HepG2 (cell line): ENCODE results near the gene ADGRV1. TPM values are rescaled to one million over a fixed set of nuclear protein-coding genes. Genes with fewer than 3 reads are reported as not detected.

Experiments
- ATAC-seq: fragments of 200-7000 bp; cut with Tn5 transposase; 3 replicates; pipeline ENCODE4 v1.9.1; 2020; ENCODE audit warnings: mild to moderate bottlenecking, moderate library complexity
- BruUV-seq: library from RNA; stranded (reverse); fragments of 400-500 nt; replicated peaks from 2 replicates; lab custom pipeline; 2021; lab: Mats Ljungman, UMichigan
- CTCF ChIA-PET: fragments of 300-600 bp; formaldehyde crosslinking; extraction: SDS; loops from one replicate; lab custom pipeline; 2021; ENCODE audit warnings: low total read pairs, inconsistent platforms, low intra/inter-chr PET ratio; lab: Yijun Ruan, JAX
- POLR2A ChIA-PET: fragments of 350-600 bp; sonication (Branson Sonifier 250); formaldehyde crosslinking; loops from one replicate; lab custom pipeline; 2020; ENCODE audit warnings: antibody characterized with exemption, inconsistent platforms; lab: Yijun Ruan, JAX
- DNase-seq: peaks from one replicate; pipeline ENCODE4 v3.0.0-alpha.2; 2015; ENCODE audit warnings: low spot score
- FAIRE-seq: peaks from 3 replicates; lab custom pipeline; 2011; peaks lifted over from hg19 to GRCh38; lab: Jason Lieb, UNC
- H2AFZ ChIP-seq: one replicate; pipeline ENCODE4 v1.6.1; 2011; ENCODE audit warnings: low read length, inconsistent platforms
- H3K27ac ChIP-seq: fragments of 300-600 bp; 3 replicates; pipeline ENCODE4 v1.8.0; 2011; ENCODE audit warnings: mixed run types, mild to moderate bottlenecking, mixed read lengths, low read length, inconsistent platforms; ENCODE audit not compliant: insufficient read depth; ENCODE audit errors: extremely low read length
- H3K27me3 ChIP-seq, 2 experiments: fragments of 200-600 bp in 1 of 2; 2 replicates in 1 of 2; 3 replicates in 1 of 2; pipeline versions ENCODE4 v1.6.0 to v1.8.0; 2011; ENCODE audit warnings: low read length in 2 of 2, mild to moderate bottlenecking in 2 of 2, moderate library complexity in 2 of 2, inconsistent platforms in 1 of 2; ENCODE audit not compliant: insufficient read depth in 2 of 2, control insufficient read depth in 1 of 2
- H3K36me3 ChIP-seq, 2 experiments: fragments of 200-600 bp in 1 of 2; replicated peaks in 1 of 2; 2 replicates in 1 of 2; 3 replicates in 1 of 2; pipeline versions ENCODE4 v1.5.1 to v1.8.0; 2011; ENCODE audit warnings: low read length in 2 of 2, inconsistent platforms in 1 of 2; ENCODE audit not compliant: insufficient read depth in 2 of 2, control insufficient read depth in 1 of 2
- H3K4me1 ChIP-seq: 2 replicates; pipeline ENCODE4 v1.5.1; 2012; ENCODE audit warnings: low read length, inconsistent platforms; ENCODE audit not compliant: insufficient read depth
- H3K4me2 ChIP-seq: 2 replicates; pipeline ENCODE4 v1.6.0; 2011; ENCODE audit warnings: low read depth, low read length, inconsistent platforms
- H3K4me3 ChIP-seq, 3 experiments: fragments of 200-600 bp in 1 of 3; sonication (generic), shearing (Covaris generic) in 1 of 3; replicated peaks in 1 of 3; 2 replicates each; pipeline ENCODE4 v1.5.1; 2011 to 2016; ENCODE audit warnings: low read length in 3 of 3, inconsistent platforms in 2 of 3, low read depth in 2 of 3, mild to moderate bottlenecking in 2 of 3, control low read depth in 1 of 3, mixed read lengths in 1 of 3; ENCODE audit not compliant: insufficient read depth in 1 of 3
- H3K79me2 ChIP-seq: one replicate; pipeline ENCODE4 v1.6.1; 2011; ENCODE audit warnings: low read length, inconsistent platforms; ENCODE audit not compliant: insufficient read depth
- H3K9ac ChIP-seq: 2 replicates; pipeline ENCODE4 v1.6.0; 2011; ENCODE audit warnings: mild to moderate bottlenecking, low read depth, low read length, inconsistent platforms; ENCODE audit not compliant: insufficient read depth
- H3K9me3 ChIP-seq: 2 replicates; pipeline ENCODE4 v1.5.1; 2012; ENCODE audit warnings: mild to moderate bottlenecking, low read length
- H4K20me1 ChIP-seq: 2 replicates; pipeline ENCODE4 v1.6.0; 2011; ENCODE audit warnings: inconsistent platforms, mild to moderate bottlenecking, low read length, moderate library complexity; ENCODE audit not compliant: insufficient read depth
- CREB1 ChIP-seq, 2 experiments: fragments of 450-650 bp in 1 of 2; IDR thresholded peaks; 2 replicates each; pipeline ENCODE4 v1.6.1; 2016 to 2017; ENCODE audit warnings: control low read depth in 1 of 2, mild to moderate bottlenecking in 1 of 2, missing compliant biosample characterization in 1 of 2, missing genetic modification characterization in 1 of 2
- HINFP ChIP-seq: sonication (generic); formaldehyde crosslinking; IDR thresholded peaks from 2 replicates; pipeline ENCODE4 v1.4.0; 2020; ENCODE audit warnings: low read depth, mild to moderate bottlenecking, missing genetic modification reagents
- IKZF5 ChIP-seq: IDR thresholded peaks from 2 replicates; pipeline ENCODE4 v1.6.1; 2018; ENCODE audit warnings: missing genetic modification reagents, mild to moderate bottlenecking, missing compliant biosample characterization
- RAD21 ChIP-seq: fragments of 450-650 bp; formaldehyde crosslinking; IDR thresholded peaks from 2 replicates; pipeline ENCODE4 v1.5.0; 2020; ENCODE audit warnings: mild to moderate bottlenecking
- RBFOX2 ChIP-seq: fragments of 200-400 bp; formaldehyde crosslinking; IDR thresholded peaks from 2 replicates; pipeline ENCODE4 v1.6.1; 2017; ENCODE audit warnings: low read depth, mild to moderate bottlenecking, low read length
- TBP ChIP-seq: sonication (generic); formaldehyde crosslinking; IDR thresholded peaks from 2 replicates; pipeline ENCODE4 v1.5.0; 2020; ENCODE audit warnings: missing genetic modification reagents
- U2AF1 ChIP-seq: fragments of 200-400 bp; formaldehyde crosslinking; optimal IDR thresholded peaks from 2 replicates; pipeline ENCODE3; 2017; ENCODE audit warnings: mild to moderate bottlenecking, low read depth, low read length
- ZBTB44 ChIP-seq: sonication (generic); formaldehyde crosslinking; IDR thresholded peaks from 2 replicates; pipeline ENCODE4 v1.4.0; 2020; ENCODE audit warnings: missing genetic modification reagents
- ZGPAT ChIP-seq: IDR thresholded peaks from 2 replicates; pipeline ENCODE4 v1.6.1; 2016; ENCODE audit warnings: mild to moderate bottlenecking
- ZNF335 ChIP-seq: sonication (generic); formaldehyde crosslinking; IDR thresholded peaks from 2 replicates; pipeline ENCODE4 v1.4.0; 2020; ENCODE audit warnings: missing genetic modification reagents
- ZNF572 ChIP-seq: sonication (generic); formaldehyde crosslinking; IDR thresholded peaks from 2 replicates; pipeline ENCODE4 v1.5.1; 2020; ENCODE audit warnings: mild to moderate bottlenecking, missing genetic modification reagents
- ZSCAN31 ChIP-seq: sonication (generic); formaldehyde crosslinking; IDR thresholded peaks from 2 replicates; pipeline ENCODE4 v1.5.0; 2020; ENCODE audit warnings: low read depth, mild to moderate bottlenecking, missing genetic modification reagents
- ZZZ3 ChIP-seq: sonication (generic); formaldehyde crosslinking; IDR thresholded peaks from 2 replicates; pipeline ENCODE4 v1.4.0; 2020; ENCODE audit warnings: missing genetic modification reagents, mild to moderate bottlenecking, borderline replicate concordance
- in situ Hi-C: cut with HindIII; loops from 2 replicates; pipeline ENCODE4 v1.10.0; 2017; ENCODE audit warnings: low pct_unique_long_range_greater_than_20kb; ENCODE audit not compliant: extremely low pct_ligation_motif_present
- intact Hi-C: fragments of 100-400 bp; cut with micrococcal nuclease; formaldehyde crosslinking; loops from one replicate; pipeline ENCODE4 v1.10.0; 2022; ENCODE audit not compliant: unreplicated experiment
- polyA plus RNA-seq, 8 experiments: library from polyadenylated mRNA; depleted of rRNA in 3 of 8; stranded (reverse) in 7 of 8; unstranded in 1 of 8; fragments of >200 nt; fragmentation: Illumina TruSeq in 4 of 8; extraction: Trizol in 4 of 8; gene quantifications; 2 replicates each; pipeline versions ENCODE4 v1.2.1 to v1.2.3, GENCODE V29; 2011 to 2016; ENCODE audit warnings: low read depth in 4 of 8, missing spikeins in 1 of 8, mixed read lengths in 1 of 8; ENCODE audit not compliant: insufficient read depth in 1 of 8
- total RNA-seq, 5 experiments: library from RNA; depleted of rRNA; stranded (reverse); fragments of >200 nt; fragmentation: Illumina TruSeq; extraction: Trizol; gene quantifications; 2 replicates each; pipeline ENCODE4 v1.2.3, GENCODE V29; 2016; ENCODE audit warnings: low read depth in 1 of 5

The ADGRV1 gene
- total and polyA plus RNA-seq, 2 of the 13 experiments (the other 11 are each of a cell fraction or from before 2014, with no cell fraction given), result 1.7 to 3.9 TPM

GRCh38 chr5:90967851-90968250 is 409.3 kb downstream of the ADGRV1 start (continued):
- no peak for TF ChIP-seq ZBTB44 (CRISPR knock-in tag)
- TF ChIP-seq, all 625 proteins: peak for 0

GRCh38 chr5:90968319-90968718 is 409.7 kb downstream of the ADGRV1 start:
- intact Hi-C loops, result no loop called here
- TF ChIP-seq CREB1 (IDR thresholded peaks at IDR 0.05) (no peak), CREB1 (CRISPR knock-in tag; IDR thresholded peaks at IDR 0.05) (no peak), IKZF5 (CRISPR knock-in tag) (no peak), RAD21 (CRISPR knock-in tag) (no peak), RBFOX2 (no peak), ZGPAT (CRISPR knock-in tag) (no peak), ZSCAN31 (CRISPR knock-in tag) (no peak), ZZZ3 (CRISPR knock-in tag) (no peak), TBP (no peak), U2AF1 (no peak), HINFP (no peak), ZNF572 (no peak), ZNF335 (no peak)
- H3K27ac ChIP-seq, result no peak overlapping the region
- peaks cover 10% of the 10 kb centered on the region; the same call in 1 of the 2 replicates for H3K9me3 ChIP-seq
- FAIRE-seq, result no peak
- no peaks in the 10 kb centered on the region for H3K79me2 ChIP-seq
- in situ Hi-C loops, result no loop called here
- no peak overlapping the region for H3K4me2 ChIP-seq
- ChIA-PET POLR2A (no interaction called here), CTCF (no interaction called here)
- H3K36me3 ChIP-seq, result no peaks in the 10 kb centered on the region
- H4K20me1 ChIP-seq, result no peaks in the 10 kb centered on the region
- H3K9ac ChIP-seq, result no peak overlapping the region
- no peak overlapping the region for H2AFZ ChIP-seq
- no peaks in the 10 kb centered on the region for H3K27me3 ChIP-seq
- H3K4me3 ChIP-seq, result no peak overlapping the region
- H3K4me1 ChIP-seq, result no peaks in the 10 kb centered on the region
- DNase-seq, result no peak
- BruUV-seq, result no TSS peak
- no peak for ATAC-seq
